Stimulated activated CD4-positive, alpha-beta T cell treated with anti-CD3 and anti-CD28 coated beads, Interleukin-1b, Interleukin-23, amount 100 ng/mL, for 1 hour (primary cell): ENCODE data around the gene GPR137C.
"Not testable (repeated sequence)": the region's sequence is repeated elsewhere in the genome, so short reads cannot be mapped to it uniquely, and the experiment has no call there.

ENCODE experiments used
- DNase-seq, 2 donors: peaks; one replicate each; pipeline ENCODE4 v3.0.0-alpha.2; 2020; ENCODE audit warnings: low read depth in 2 of 2

Gene GPR137C

DNA sequence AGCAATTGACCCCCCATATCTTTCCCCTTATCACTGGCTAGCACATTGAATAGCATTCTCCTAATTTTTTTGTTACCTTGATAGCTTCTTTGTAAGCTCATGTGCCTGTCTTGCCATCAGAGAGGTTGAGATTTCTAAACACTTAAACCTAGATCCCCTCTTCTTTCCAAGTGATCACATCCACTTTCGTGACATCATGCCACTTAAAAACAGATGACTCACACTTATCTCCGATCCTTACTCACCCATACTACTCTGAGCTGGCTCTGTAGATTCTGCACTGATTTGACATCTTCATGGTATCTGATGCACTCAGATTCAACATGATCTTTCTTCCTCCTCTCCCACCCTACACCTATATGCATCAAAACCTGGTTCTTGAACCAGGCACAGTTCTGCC lies 10.5 kb downstream of the GPR137C start:
- no peak for DNase-seq

- not testable (repeated sequence) for DNase-seq
Measured at GRCh38 chr14:52568454-52568853, 15.8 kb downstream of the GPR137C start.

DNA sequence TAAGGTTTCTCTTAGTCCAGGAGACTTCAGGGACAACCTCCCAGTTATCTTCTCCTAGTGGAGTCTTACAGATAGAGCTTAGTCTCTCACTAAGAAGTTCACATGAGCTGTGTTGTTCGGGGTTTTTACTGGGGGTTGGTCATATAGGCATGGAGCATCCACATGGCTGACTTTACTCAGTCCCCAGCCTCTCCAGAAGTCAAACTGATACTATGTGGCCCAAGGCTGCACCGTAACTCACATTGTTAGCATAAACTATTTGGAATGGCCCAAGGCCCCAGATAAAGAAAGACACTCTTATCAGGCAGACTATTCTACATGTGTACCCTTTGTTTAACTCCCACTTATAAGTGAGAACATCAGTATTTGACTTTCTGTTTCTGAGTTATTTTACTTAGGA lies 23.2 kb downstream of the GPR137C start:
- DNase-seq, result no peak

GRCh38 chr14:52583544-52583943 lies 30.9 kb downstream of the GPR137C start:
- no peak for DNase-seq

- no peak for DNase-seq
Measured at GRCh38 chr14:52589646-52590045, 37.0 kb downstream of the GPR137C start.

DNA sequence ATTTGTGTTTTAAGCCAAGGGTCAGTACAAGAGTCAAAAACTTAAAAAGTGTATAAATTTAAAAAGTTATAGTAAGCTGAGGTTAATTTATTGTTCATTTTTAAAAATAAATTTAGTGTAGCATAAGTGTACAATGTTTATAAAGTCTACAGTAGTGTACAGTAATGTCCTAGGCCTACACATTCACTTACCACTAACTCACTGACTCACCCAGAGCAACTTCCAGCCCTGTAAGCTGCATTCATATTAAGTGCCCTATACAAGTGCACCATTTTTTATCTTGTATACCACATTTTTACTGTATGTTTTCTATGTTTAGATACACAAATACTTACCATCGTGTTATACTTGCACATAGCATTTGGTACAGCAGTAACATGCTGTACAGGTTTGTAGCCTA lies 37.7 kb downstream of the GPR137C start:
- DNase-seq, result no peak

- no peak for DNase-seq
Measured at GRCh38 chr14:52596320-52596719, 43.7 kb downstream of the GPR137C start.

DNA sequence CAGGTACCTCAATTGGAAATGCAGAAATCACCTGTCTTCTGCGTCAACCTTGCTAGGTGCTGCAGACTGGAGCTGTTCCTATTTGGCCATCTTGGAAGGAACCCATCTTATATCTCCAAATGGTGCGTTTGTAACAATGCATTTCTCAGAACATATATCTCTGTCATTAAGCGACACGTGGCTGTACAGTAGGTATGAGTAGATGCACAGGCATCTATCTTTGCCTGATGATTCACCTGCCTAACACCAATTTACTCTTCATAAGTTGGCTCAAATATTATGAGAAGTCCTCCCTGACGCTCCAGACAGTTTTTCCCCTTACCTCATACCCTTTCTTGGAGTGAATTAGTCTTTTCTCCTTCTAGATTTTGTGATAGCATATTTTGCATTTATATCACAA lies 44.2 kb downstream of the GPR137C start:
- DNase-seq, result no peak

DNA sequence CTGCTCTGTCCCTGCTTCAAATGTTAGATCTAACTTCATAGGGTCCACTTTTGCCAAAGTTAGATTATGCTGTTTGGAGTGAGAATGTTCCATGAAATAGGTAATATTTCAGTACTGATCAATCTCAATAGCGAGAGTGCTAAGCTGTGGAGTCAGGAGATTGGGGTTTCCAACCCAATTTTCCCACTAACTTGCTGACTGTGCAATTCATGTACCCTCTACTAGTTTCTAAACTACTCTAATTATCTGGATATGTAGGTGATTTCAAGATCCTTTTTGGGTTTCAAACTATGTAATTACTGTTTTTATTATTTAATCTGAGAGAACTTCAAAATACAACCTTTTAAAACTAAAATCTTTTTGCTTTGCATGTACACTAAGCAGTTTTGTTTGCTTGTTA lies 45.9 kb downstream of the GPR137C start:
- no peak for DNase-seq

DNA sequence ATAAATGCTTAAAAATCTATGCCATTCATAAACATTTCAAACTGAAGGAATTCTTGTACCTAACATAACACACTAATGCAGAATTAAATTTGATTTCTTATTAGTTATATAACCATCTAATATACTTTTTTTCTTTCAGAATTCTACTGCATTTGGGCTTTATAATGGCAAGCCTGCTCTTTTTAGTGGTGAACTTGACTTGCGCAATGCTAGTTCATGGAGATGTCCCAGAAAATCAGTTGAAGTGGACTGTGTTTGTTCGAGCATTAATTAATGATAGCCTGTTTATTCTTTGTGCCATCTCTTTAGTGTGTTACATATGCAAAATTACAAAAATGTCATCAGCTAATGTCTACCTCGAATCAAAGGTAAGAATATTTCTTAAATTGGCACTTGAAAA lies 47.3 kb downstream of the GPR137C start:
- DNase-seq, result no peak

GRCh38 chr14:52602131-52602530 lies 49.5 kb downstream of the GPR137C start:
- no peak for DNase-seq

DNA sequence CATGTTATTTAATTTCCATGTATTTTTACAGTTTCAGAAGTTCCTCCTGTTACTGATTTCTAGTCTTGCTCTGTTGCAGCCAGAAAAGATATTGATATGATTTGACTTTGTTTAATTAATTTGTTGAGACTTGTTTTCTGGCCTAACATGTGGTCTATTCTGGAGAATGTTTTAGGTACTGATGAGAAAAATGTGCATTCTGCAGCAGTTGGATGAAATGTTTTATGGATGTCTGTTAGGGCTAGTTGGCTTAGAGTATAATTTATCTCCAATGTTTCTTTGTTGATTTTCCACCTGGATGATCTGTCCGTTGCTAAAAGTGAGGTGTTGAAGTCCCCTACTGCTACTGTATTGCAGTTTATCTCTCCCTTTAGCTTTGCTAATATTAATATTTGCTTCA lies 54.4 kb downstream of the GPR137C start:
- DNase-seq, result no peak

- DNase-seq, result no peak
Measured at GRCh38 chr14:52609445-52610044, 56.9 kb downstream of the GPR137C start.

DNA sequence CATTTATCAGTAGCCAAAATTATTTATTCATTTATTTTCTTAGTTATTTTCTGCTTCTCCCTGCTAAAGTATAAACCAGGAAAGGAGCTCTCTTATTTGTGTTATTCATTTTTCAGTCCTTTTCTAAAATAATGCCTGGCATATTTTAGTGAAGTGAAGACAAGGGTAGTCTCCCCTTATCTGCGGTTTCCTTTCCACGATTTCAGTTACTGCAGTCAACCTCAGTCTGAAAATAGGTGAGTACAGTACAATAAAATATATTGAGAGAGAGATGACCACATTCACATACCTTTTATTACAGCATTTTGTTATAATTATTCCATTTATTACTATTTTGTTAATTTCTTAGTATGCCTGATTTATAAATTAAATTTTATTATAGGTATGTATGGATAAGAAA lies 57.6 kb downstream of the GPR137C start:
- no peak for DNase-seq

GRCh38 chr14:52618602-52619001 lies 66.0 kb downstream of the GPR137C start:
- no peak for DNase-seq

GRCh38 chr14:52619687-52620086 lies 67.1 kb downstream of the GPR137C start:
- no peak for DNase-seq

- no peak for DNase-seq
Measured at GRCh38 chr14:52640137-52640536, 87.5 kb downstream of the GPR137C start.

DNA sequence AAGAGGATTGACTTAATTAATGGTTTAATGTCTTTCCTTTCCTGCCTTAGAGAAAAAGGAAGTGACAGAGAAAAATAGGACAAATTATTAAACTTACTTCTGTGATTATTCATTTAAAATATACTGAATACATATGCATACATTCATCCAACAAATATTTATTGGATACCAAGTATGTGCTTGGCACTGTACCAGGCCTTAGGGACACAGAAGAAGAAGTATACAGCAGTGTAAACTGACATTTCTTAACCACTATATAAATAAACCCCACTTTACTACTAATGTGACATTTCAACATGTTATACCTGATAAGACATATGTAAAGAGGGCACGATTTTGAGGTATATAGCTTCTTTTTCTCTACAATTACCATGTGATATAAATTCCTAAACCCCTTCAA lies 89.1 kb downstream of the GPR137C start:
- no peak for DNase-seq

- no peak for DNase-seq
Measured at GRCh38 chr14:52649511-52649910, 96.9 kb downstream of the GPR137C start.

- DNase-seq, result no peak
Measured at GRCh38 chr14:52650774-52651173, 98.1 kb downstream of the GPR137C start.

DNA sequence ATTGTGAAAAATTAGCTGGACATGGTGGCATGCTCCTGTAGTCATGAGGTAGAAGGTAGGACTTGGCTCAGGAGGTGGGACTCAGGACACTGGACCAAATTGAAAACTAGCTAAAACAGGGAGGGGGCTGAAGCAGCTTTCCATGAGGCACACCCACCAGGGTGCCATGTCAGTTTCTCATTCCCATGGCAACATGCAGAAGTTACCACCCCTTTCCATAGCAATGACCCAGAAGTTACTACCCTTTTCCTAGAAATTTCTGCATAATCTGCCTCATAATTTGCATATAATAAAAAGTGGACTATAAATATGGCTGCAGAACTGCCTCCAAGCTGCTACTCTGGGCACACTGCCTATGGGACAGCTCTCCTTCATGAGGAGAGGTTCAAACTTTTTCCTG lies 104.3 kb downstream of the GPR137C start:
- no peak for DNase-seq

GRCh38 chr14:52660325-52660724 lies 107.7 kb downstream of the GPR137C start:
- no peak for DNase-seq

- DNase-seq, result no peak
Measured at GRCh38 chr14:52660832-52661231, 108.2 kb downstream of the GPR137C start.

- DNase-seq, result no peak
Measured at GRCh38 chr14:52661314-52661713, 108.7 kb downstream of the GPR137C start.
